ENCODE results near the gene AMZ2.

- TF ChIP-seq CTCF (IDR thresholded peaks at IDR 0.05) (no peak), POLR2AphosphoS5 (IDR thresholded peaks at IDR 0.05) (no peak)
Measured at GRCh38 chr17:68255731-68256538, 8.1 kb downstream of the AMZ2 start.
